ENCODE results near the gene GTF3C5. TPM values are rescaled to one million over a fixed set of nuclear protein-coding genes. Genes with fewer than 3 reads are reported as not detected.
"Not testable (repeated sequence)": the region's sequence is repeated elsewhere in the genome, so short reads cannot be mapped to it uniquely, and the experiment has no call there.

GTF3C5 gene
- total and polyA plus RNA-seq, 8 donors: 25.7 to 85.2 (median 45.4) TPM

- peaks cover 4 to 13% (median 6%) of the 10 kb centered on the region in 4 donors for H3K36me3 ChIP-seq
- no peaks in the 10 kb centered on the region for H3K9me3 ChIP-seq
- 77 to 86% (median 83%) methylated on average over 6 of the region's 6 CpGs for WGBS, 5 donors
- no peak overlapping the region for H3K4me3 ChIP-seq
- no peak for DNase-seq
- no peak overlapping the region for H3K27ac ChIP-seq
- no peak for TF ChIP-seq CTCF (IDR thresholded peaks at IDR 0.05)
- TF ChIP-seq POLR2A (IDR thresholded peaks at IDR 0.05): no peak
- TF ChIP-seq POLR2AphosphoS5 (IDR thresholded peaks at IDR 0.05): no peak
- no peak for TF ChIP-seq EP300 (IDR thresholded peaks at IDR 0.05)
- intact Hi-C loops (cut with DNase I; ENCODE audit: low total_unique reads): no loop called here
- peaks cover 11 to 48% (median 33%) of the 10 kb centered on the region in 4 donors for H3K4me1 ChIP-seq
- no peaks in the 10 kb centered on the region for H3K27me3 ChIP-seq
Measured at GRCh38 chr9:133035669-133036068, 4.9 kb downstream of the GTF3C5 start.

- no peak overlapping the region for H3K27ac ChIP-seq
- no peaks in the 10 kb centered on the region for H3K27me3 ChIP-seq
- no peak overlapping the region for H3K4me3 ChIP-seq
- WGBS, 5 donors: 90 to 95% (median 93%) methylated on average over 24 to 25 of the region's 25 CpGs
- H3K36me3 ChIP-seq: peaks cover 19 to 31% (median 22%) of the 10 kb centered on the region in 4 donors
- DNase-seq: no peak
- no peak for TF ChIP-seq CTCF (IDR thresholded peaks at IDR 0.05)
- TF ChIP-seq EP300 (IDR thresholded peaks at IDR 0.05): no peak
- H3K9me3 ChIP-seq: no peaks in the 10 kb centered on the region
- intact Hi-C loops (cut with DNase I; ENCODE audit: low total_unique reads): no loop called here
- H3K4me1 ChIP-seq: peaks cover 0 to 30% (median 15%) of the 10 kb centered on the region in 4 donors
Measured at GRCh38 chr9:133037775-133038515, 7.1 kb downstream of the GTF3C5 start.

DNA sequence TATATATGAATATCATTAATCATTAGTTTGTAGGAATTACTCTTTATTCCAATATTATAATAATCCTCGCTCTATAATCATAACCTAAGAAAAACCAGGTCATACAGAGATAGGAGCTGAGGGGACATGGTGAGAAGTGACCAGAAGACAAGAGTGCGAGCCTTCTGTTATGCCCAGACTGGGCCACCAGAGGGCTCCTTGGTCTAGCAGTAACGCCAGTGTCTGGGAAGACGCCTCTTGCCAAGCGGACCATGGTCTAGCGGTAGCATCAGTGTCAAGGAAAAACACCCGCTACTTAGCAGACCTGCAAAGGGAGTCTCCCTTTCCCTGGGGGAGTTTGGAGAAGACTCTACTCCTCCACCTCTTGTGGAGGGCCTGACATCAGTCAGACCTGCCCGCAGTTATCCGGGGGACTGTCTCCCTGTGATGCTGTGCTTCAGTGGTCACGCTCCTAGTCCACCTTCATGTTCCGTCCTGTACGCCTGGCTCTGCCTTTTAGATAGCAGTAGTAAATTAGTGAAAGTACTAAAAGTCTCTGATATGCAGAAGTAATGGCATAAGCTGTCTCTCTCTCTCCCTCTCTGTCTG is 10.2 kb downstream of the GTF3C5 start:
- not testable (repeated sequence) for H3K9me3 ChIP-seq, H3K4me1 ChIP-seq, H3K27me3 ChIP-seq, H3K4me3 ChIP-seq, H3K27ac ChIP-seq
- peak; percentile 43 to 63 for DNase-seq
- 77 to 88% (median 88%) methylated on average over 12 of the region's 12 CpGs for WGBS, 5 donors
- peaks cover 46 to 54% (median 50%) of the 10 kb centered on the region in 4 donors for H3K36me3 ChIP-seq
- intact Hi-C loops (cut with DNase I; ENCODE audit: low total_unique reads): loop anchor here (10.0 kb wide), 1 partner anchor 104 kb away; no protein-coding TSS in a partner anchor
- TF ChIP-seq CTCF (IDR thresholded peaks at IDR 0.05): peak in 5 of 7 experiments; percentile 37 to 53 (median 43)

- no peaks in the 10 kb centered on the region for H3K4me1 ChIP-seq
- H3K27me3 ChIP-seq: no peaks in the 10 kb centered on the region
- H3K4me3 ChIP-seq: no peak overlapping the region
- intact Hi-C loops (cut with DNase I; ENCODE audit: low total_unique reads): loop anchor here (10.0 kb wide), 1 partner anchor 103 kb away; no protein-coding TSS in a partner anchor
- no peak overlapping the region for H3K27ac ChIP-seq
- 94 to 95% (median 94%) methylated on average over 9 of the region's 9 CpGs for WGBS, 5 donors
- no peaks in the 10 kb centered on the region for H3K9me3 ChIP-seq
- no peak for DNase-seq
- no peak for TF ChIP-seq EP300 (IDR thresholded peaks at IDR 0.05)
- TF ChIP-seq POLR2AphosphoS5 (IDR thresholded peaks at IDR 0.05): no peak
- TF ChIP-seq CTCF (IDR thresholded peaks at IDR 0.05): no peak
- TF ChIP-seq POLR2A (IDR thresholded peaks at IDR 0.05): no peak
- peaks cover 51 to 64% (median 58%) of the 10 kb centered on the region in 4 donors for H3K36me3 ChIP-seq
Measured at GRCh38 chr9:133041958-133042357, 11.2 kb downstream of the GTF3C5 start.

Measured in stomach (tissue), 9 donors.